IPS DF 6.9 (cell line): Measurements from ENCODE around the gene FAM193A.
"Not testable (repeated sequence)": the region's sequence is repeated elsewhere in the genome, so short reads cannot be mapped to it uniquely, and the experiment has no call there.

Experiments
- DNase-seq: peaks from one replicate; pipeline ENCODE4 v3.0.0-alpha.2; 2013; ENCODE audit warnings: low read depth, low spot score
- H3K27ac ChIP-seq: one replicate; pipeline ENCODE4 v1.5.1; 2013; ENCODE audit warnings: low read length, control low read depth
- H3K27me3 ChIP-seq: 2 replicates; pipeline ENCODE4 v1.6.1; 2013; ENCODE audit warnings: mild to moderate bottlenecking, low read length; ENCODE audit not compliant: control insufficient read depth, insufficient read depth
- H3K36me3 ChIP-seq: 2 replicates; pipeline ENCODE4 v1.6.1; 2013; ENCODE audit warnings: low read length; ENCODE audit not compliant: control insufficient read depth, insufficient read depth
- H3K4me1 ChIP-seq: 2 replicates; pipeline ENCODE4 v1.6.1; 2013; ENCODE audit warnings: low read length; ENCODE audit not compliant: control insufficient read depth, insufficient read depth
- H3K4me3 ChIP-seq: 2 replicates; pipeline ENCODE4 v1.5.1; 2013; ENCODE audit warnings: mild to moderate bottlenecking, low read length
- H3K9me3 ChIP-seq: 2 replicates; pipeline ENCODE4 v1.6.1; 2013; ENCODE audit warnings: low read length, inconsistent platforms; ENCODE audit not compliant: control insufficient read depth, insufficient read depth
- WGBS: extraction: QIAGEN DNeasy Blood & Tissue Kit; methylation state at CpG from one replicate; pipeline ENCODE4 v1.1.7; 2013; ENCODE audit warnings: mixed read lengths, missing lambda C conversion rate; ENCODE audit not compliant: insufficient read length, insufficient coverage; 5-methylcytosine and 5-hydroxymethylcytosine counted together

FAM193A gene

DNA sequence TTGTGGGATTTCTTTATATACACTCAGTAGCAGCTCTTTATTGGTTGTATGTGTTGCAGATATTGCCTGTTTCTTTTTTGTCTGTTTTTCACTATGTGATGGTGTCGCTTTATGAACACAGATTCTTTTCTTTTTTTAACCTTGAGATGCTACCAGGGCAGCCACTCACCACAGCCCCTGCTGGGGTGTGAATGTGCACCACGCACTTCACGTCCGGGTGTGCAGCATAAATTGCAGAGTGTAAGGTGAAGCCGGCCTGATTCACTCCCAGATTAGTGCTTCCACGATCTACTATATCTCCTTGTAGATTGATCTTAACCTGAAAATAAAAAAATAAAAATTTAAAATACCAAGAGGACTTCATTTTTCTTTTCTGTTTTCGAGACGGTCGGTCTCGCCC lies 71.4 kb downstream of the FAM193A start:
- Histone ChIP-seq H3K36me3 (no peaks in the 10 kb centered on the region), H3K4me1 (no peaks in the 10 kb centered on the region), H3K9me3 (no peaks in the 10 kb centered on the region), H3K27ac (no peak overlapping the region), H3K4me3 (no peak overlapping the region), H3K27me3 (no peaks in the 10 kb centered on the region)
- DNase-seq, result no peak
- no CpG with 5 or more reads among the region's 10 CpGs for WGBS

DNA sequence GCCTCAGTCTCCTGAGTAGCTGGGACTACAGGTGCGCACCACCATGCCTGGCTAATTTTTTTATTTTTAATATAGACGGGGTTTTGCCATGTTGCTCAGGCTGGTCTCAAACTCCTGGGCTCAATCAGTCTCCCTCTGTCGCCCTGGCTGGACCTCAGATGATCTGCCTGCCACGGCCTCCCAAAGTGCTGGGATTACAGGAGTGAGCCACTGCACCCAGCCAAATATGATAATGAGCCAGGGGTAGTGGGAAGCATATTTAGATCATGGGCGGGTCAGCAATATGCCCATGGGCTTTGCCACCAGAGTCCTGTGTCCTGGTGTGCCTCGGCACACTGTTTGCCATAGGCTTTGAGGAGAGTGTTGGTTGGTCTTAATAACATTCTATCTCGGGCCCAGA lies 71.8 kb downstream of the FAM193A start:
- no CpG with 5 or more reads among the region's 7 CpGs for WGBS
- H3K4me3 ChIP-seq, result no peak overlapping the region
- DNase-seq, result no peak
- H3K36me3 ChIP-seq, result no peaks in the 10 kb centered on the region
- H3K9me3 ChIP-seq, result no peaks in the 10 kb centered on the region
- H3K27ac ChIP-seq, result no peak overlapping the region
- H3K27me3 ChIP-seq, result no peaks in the 10 kb centered on the region
- no peaks in the 10 kb centered on the region for H3K4me1 ChIP-seq

DNA sequence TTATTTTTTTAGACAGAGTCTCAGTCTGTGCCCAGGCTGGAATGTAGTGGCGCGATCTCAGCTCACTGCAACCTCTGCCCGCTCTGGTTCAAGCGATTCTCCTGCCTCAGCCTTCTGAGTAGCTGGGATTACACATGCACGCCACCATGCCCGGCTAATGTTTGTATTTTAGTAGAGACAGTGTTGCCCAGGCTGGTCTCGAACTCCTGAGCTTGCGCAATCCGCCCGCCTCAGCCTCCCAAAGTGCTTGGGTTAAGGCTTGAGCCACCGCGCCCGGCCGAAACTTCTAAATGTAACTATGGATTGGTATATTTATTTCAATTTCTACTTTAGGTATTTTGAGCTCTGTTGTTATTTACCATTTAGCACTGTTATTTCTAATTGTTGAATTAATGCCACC lies 79.4 kb downstream of the FAM193A start:
- Histone ChIP-seq H3K27ac (no peak overlapping the region), H3K27me3 (no peaks in the 10 kb centered on the region), H3K9me3 (no peaks in the 10 kb centered on the region), H3K4me1 (0 out of 2 replicates have a peak, but pooled peaks cover 3% of the 10 kb centered on the region), H3K4me3 (no peak overlapping the region), H3K36me3 (no peaks in the 10 kb centered on the region)
- DNase-seq, result no peak
- WGBS, result no CpG with 5 or more reads among the region's 14 CpGs

DNA sequence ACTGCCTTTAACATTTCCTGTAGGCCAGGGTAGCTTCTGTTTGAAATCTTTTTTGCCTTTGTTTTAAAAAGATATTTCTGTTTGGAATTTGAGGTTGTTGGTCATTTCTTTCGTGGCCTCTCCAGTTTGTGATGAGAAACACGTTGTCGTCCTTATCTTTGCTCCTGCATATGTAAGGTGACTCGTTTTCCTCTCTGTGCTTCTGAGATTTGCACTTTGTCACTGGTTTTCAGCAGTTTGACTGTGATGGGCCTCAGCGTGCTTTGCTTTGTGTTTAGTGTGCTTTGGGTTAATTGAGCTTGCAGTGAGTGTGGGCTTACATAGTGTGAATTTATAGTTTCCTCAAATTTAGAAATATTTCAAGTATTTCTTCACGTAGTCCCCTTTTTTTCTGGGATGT lies 81.5 kb downstream of the FAM193A start:
- no peaks in the 10 kb centered on the region for H3K27me3 ChIP-seq
- H3K27ac ChIP-seq, result no peak overlapping the region
- H3K4me3 ChIP-seq, result no peak overlapping the region
- no peaks in the 10 kb centered on the region for H3K36me3 ChIP-seq
- H3K4me1 ChIP-seq, result peaks cover 4% of the 10 kb centered on the region; the same call in 1 of the 2 replicates
- no CpG with 5 or more reads among the region's 6 CpGs for WGBS
- no peaks in the 10 kb centered on the region for H3K9me3 ChIP-seq
- no peak for DNase-seq

DNA sequence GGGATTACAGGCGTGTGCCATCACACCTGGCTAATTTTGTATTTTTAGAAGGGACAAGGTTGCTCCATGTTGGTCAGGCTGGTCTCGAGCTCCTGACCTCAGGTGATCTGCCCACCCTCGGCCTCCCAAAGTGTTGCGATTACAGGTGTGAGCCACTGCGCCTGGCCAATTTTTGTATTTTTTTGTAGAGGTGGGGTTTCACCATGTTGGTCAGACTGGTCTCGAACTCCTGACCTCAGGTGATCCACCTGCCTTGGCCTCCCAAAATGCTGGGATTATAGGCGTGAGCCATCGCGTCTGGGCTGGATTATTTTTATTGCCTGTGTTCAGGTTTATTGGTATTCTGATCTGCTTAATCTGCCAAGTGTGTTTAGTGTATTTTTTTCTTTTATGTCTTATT lies 82.3 kb downstream of the FAM193A start:
- no CpG with 5 or more reads among the region's 9 CpGs for WGBS
- not testable (repeated sequence) for H3K36me3 ChIP-seq, DNase-seq, H3K9me3 ChIP-seq, H3K4me3 ChIP-seq, H3K27me3 ChIP-seq, H3K27ac ChIP-seq, H3K4me1 ChIP-seq

DNA sequence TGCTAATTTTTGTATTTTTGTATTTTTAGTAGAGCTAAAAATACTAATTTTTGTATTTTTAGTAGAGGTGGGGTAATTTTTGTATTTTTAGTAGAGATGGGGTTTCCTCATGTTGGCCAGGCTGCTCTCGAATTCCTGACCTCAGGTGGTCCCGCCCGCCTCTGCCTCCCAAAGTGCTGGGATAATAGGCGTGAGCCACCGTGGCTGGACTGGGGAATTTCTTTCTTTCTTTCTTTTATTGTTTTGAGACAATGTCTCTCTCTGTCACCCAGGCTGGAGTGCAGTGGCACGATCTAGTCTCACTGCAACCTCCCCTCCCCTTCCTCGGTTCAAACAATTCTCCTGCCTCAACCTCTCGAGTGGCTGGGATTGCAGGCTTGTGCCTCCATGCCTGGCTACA lies 83.0 kb downstream of the FAM193A start:
- no peaks in the 10 kb centered on the region for H3K9me3 ChIP-seq
- H3K27ac ChIP-seq, result no peak overlapping the region
- no peak overlapping the region for H3K4me3 ChIP-seq
- no peaks in the 10 kb centered on the region for H3K36me3 ChIP-seq
- H3K4me1 ChIP-seq, result peaks cover 4% of the 10 kb centered on the region; the same call in 1 of the 2 replicates
- DNase-seq, result no peak
- no peaks in the 10 kb centered on the region for H3K27me3 ChIP-seq
- no CpG with 5 or more reads among the region's 8 CpGs for WGBS

DNA sequence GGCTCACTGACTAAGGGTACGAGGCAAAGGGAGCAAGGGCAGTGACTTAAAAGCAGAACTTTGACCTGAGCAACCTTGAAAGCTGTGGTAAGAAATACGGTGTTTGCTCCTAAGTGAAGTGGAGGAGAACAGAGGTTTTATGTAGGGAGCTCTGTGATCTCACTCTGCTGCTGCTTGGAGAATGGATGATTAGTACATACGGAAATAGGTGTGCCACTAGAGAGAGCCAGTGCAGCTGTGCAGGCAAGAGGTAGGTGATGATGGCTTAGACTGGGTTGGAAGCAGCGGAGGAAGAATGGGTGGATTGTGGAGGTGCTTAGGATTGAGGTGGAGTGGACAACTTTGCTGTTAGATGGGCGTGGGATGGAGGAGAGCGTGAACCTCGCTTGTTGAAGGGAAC lies 85.0 kb downstream of the FAM193A start:
- Histone ChIP-seq H3K27ac (no peak overlapping the region), H3K9me3 (no peaks in the 10 kb centered on the region), H3K36me3 (peaks cover 3% of the 10 kb centered on the region; the same call in 1 of the 2 replicates), H3K4me3 (no peak overlapping the region), H3K27me3 (no peaks in the 10 kb centered on the region), H3K4me1 (peaks cover 4% of the 10 kb centered on the region; the same call in 1 of the 2 replicates)
- DNase-seq, result no peak
- no CpG with 5 or more reads among the region's 7 CpGs for WGBS

DNA sequence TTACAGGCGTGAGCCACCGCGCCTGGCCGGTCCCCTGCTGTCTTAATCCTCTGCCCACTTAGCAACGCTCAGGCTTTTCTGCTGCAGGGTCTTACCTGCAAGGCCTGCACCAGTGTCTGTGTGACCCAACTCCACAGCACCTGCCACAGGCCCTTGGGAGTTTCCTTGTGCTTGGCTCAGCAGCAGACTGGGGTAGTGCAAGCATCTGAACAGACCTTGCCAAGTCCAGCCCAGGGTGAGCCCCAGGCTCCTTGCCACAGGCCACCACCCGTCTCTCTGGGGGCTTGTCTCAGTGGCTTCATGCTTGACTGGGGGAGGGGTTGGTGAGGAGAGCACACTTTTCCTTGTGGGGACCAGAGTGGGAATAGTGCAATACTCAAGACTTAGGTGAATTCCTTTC lies 87.0 kb downstream of the FAM193A start:
- H3K9me3 ChIP-seq, result no peaks in the 10 kb centered on the region
- no peak for DNase-seq
- peaks cover 4% of the 10 kb centered on the region; the same call in 1 of the 2 replicates for H3K4me1 ChIP-seq
- no peak overlapping the region for H3K27ac ChIP-seq
- H3K36me3 ChIP-seq, result peaks cover 7% of the 10 kb centered on the region; the same call in 1 of the 2 replicates
- H3K4me3 ChIP-seq, result no peak overlapping the region
- no CpG with 5 or more reads among the region's 6 CpGs for WGBS
- no peaks in the 10 kb centered on the region for H3K27me3 ChIP-seq

DNA sequence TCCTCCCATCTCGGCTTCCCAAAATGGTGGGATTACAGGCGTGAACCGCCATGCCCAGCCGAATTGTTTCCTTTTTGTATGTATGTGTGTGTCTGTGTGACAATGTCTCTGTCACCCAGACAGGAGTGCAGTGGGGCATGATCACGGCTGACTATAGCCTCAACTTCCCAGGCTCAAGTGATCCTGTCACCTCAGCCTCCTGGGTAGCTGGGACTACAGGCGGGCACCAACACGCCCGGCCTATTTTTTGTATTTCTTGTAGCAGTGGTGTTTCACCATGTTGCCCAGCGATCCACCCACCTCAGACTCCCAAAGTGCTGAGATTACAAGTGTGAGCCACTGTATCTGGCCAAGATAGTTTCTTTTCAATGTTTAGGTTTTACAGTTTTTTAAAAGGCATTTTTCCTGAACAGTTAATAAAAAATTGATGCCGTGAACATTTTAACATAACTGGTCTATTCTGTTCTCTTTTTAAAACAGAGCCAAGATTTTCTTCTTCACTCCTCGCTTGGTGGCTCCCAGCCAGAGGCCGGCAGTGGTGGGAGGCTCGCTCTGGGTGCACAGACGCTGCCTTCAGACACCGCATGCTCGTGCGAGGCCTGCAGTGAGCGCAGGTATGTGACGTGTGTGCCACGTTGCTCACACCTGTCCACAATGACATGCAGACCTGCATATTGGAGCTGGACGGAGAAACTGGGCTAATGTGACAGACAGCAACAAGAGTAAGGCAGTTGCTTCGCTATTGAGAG lies 88.5 kb downstream of the FAM193A start:
- DNase-seq, result no peak
- H3K36me3 ChIP-seq, result peaks cover 7% of the 10 kb centered on the region; the same call in 1 of the 2 replicates
- no CpG with 5 or more reads among the region's 22 CpGs for WGBS
- H3K4me1 ChIP-seq, result peaks cover 2% of the 10 kb centered on the region; the same call in 1 of the 2 replicates
- H3K27ac ChIP-seq, result no peak overlapping the region
- H3K4me3 ChIP-seq, result no peak overlapping the region
- H3K9me3 ChIP-seq, result no peaks in the 10 kb centered on the region
- H3K27me3 ChIP-seq, result no peaks in the 10 kb centered on the region

DNA sequence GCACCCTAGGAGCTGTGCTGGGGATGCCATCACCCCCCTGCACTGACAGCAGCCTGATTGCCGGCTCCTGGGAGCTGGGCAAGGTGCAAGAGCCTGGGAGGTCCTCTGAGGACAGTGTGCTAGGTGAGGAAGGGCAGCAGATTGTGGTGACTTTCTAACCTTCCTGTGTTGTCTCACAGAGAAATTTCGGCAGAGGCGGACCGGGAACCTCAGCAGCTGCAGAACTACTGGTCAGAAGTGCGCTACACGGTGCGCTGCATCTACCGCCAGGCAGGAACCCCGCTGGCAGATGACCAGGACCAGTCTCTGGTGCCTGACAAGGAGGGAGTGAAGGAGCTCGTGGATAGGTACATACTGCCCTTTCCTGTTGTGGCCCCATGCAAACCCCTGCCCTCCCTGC lies 89.8 kb downstream of the FAM193A start:
- no peak overlapping the region for H3K27ac ChIP-seq
- DNase-seq, result no peak
- H3K9me3 ChIP-seq, result no peaks in the 10 kb centered on the region
- peaks cover 15% of the 10 kb centered on the region for H3K36me3 ChIP-seq
- H3K4me3 ChIP-seq, result no peak overlapping the region
- WGBS, result no CpG with 5 or more reads among the region's 10 CpGs
- no peaks in the 10 kb centered on the region for H3K27me3 ChIP-seq
- peaks cover 2% of the 10 kb centered on the region; the same call in 1 of the 2 replicates for H3K4me1 ChIP-seq
